Ovary (tissue), 3 donors: ENCODE measurements around the gene PRKG1.

Experiments used
- POLR2A ChIP-seq: fragments of 450-650 bp; IDR thresholded peaks from one replicate; pipeline ENCODE4 v1.6.1; 2017; ENCODE audit warnings: antibody characterized with exemption, mild to moderate bottlenecking, moderate library complexity
- TF ChIP-seq, protein P1 (sequence below), 3 donors: fragments of 450-650 bp in 2 of 3; fragments of 200-600 bp in 1 of 3; IDR thresholded peaks; one replicate each; pipeline versions ENCODE4 v1.5.1 to v1.8.0; 2016 to 2022; ENCODE audit warnings: antibody characterized with exemption in 3 of 3, mild to moderate bottlenecking in 1 of 3
- donor health status: DM: no; HTN: no; CAD: no.

DNA sequence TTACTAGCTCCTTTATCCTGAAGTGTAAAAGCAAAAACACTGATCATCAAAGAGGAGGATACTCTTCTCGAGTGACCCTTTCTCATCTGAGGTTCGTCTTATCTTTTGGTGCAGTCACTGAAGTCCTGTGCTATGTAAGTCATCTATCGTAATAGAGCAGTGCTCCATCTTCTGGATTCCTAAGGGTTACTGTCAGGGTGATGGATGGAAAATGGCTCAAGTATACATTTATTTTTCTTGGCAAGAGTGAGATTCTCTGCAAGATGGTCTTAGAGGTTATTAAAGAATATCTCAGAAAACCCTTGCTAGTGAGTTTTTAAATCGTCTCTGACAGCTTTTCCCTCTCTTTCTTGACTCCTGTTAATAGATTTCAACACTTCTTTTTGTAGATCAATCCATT lies 12.4 kb downstream of the PRKG1 start:
- TF ChIP-seq, protein P1, sequence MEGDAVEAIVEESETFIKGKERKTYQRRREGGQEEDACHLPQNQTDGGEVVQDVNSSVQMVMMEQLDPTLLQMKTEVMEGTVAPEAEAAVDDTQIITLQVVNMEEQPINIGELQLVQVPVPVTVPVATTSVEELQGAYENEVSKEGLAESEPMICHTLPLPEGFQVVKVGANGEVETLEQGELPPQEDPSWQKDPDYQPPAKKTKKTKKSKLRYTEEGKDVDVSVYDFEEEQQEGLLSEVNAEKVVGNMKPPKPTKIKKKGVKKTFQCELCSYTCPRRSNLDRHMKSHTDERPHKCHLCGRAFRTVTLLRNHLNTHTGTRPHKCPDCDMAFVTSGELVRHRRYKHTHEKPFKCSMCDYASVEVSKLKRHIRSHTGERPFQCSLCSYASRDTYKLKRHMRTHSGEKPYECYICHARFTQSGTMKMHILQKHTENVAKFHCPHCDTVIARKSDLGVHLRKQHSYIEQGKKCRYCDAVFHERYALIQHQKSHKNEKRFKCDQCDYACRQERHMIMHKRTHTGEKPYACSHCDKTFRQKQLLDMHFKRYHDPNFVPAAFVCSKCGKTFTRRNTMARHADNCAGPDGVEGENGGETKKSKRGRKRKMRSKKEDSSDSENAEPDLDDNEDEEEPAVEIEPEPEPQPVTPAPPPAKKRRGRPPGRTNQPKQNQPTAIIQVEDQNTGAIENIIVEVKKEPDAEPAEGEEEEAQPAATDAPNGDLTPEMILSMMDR (IDR thresholded peaks at IDR 0.05): no peak
- TF ChIP-seq POLR2A: no peak
